Endodermal cell (in vitro differentiated cells): Measurements from ENCODE around the gene MIPOL1. TPM values are rescaled to one million over a fixed set of nuclear protein-coding genes. Genes with fewer than 3 reads are reported as not detected.

ENCODE experiments used
- DNase-seq: peaks from one replicate; pipeline ENCODE4 v3.0.0-alpha.2; 2017
- H3K27ac ChIP-seq: 2 replicates; pipeline ENCODE4 v1.5.1; 2013; ENCODE audit warnings: mild to moderate bottlenecking, low read depth, low read length, moderate library complexity
- H3K27me3 ChIP-seq: 2 replicates; pipeline ENCODE4 v1.6.1; 2013; ENCODE audit warnings: mild to moderate bottlenecking, low read length, moderate library complexity; ENCODE audit not compliant: insufficient read depth, control insufficient read depth, poor library complexity, severe bottlenecking
- H3K36me3 ChIP-seq: 2 replicates; pipeline ENCODE4 v1.7.0; 2013; ENCODE audit warnings: mild to moderate bottlenecking, low read length, moderate library complexity; ENCODE audit not compliant: control insufficient read depth, insufficient read depth
- H3K4me1 ChIP-seq: one replicate; pipeline ENCODE4 v1.7.0; 2013; ENCODE audit warnings: low read length; ENCODE audit not compliant: control insufficient read depth, insufficient read depth
- H3K4me3 ChIP-seq: 2 replicates; pipeline ENCODE4 v1.5.1; 2013; ENCODE audit warnings: mild to moderate bottlenecking, low read length, moderate library complexity
- H3K9ac ChIP-seq: 2 replicates; pipeline ENCODE4 v1.6.1; 2013; ENCODE audit warnings: mild to moderate bottlenecking, low read length, moderate library complexity; ENCODE audit not compliant: poor library complexity, severe bottlenecking; ENCODE audit errors: extremely low read depth
- H3K9me3 ChIP-seq: 2 replicates; pipeline ENCODE4 v1.6.1; 2013; ENCODE audit warnings: mild to moderate bottlenecking, low read length, moderate library complexity; ENCODE audit not compliant: control insufficient read depth
- H3K27ac Mint-ChIP-seq: 2 replicates; pipeline ENCODE4 v1.8.0; 2020; ENCODE audit warnings: mixed read lengths
- H3K27me3 Mint-ChIP-seq: 2 replicates; pipeline ENCODE4 v1.8.0; 2021; ENCODE audit warnings: mild to moderate bottlenecking, mixed read lengths; ENCODE audit not compliant: insufficient read depth
- H3K36me3 Mint-ChIP-seq: 2 replicates; pipeline ENCODE4 v1.8.0; 2020; ENCODE audit warnings: low read depth, mixed read lengths
- H3K4me1 Mint-ChIP-seq: 2 replicates; pipeline ENCODE4 v1.8.0; 2020; ENCODE audit warnings: mixed read lengths
- H3K4me3 Mint-ChIP-seq: 2 replicates; pipeline ENCODE4 v1.8.0; 2020; ENCODE audit warnings: mild to moderate bottlenecking, moderate library complexity, mixed read lengths
- H3K9me3 Mint-ChIP-seq: 2 replicates; pipeline ENCODE4 v1.8.0; 2020; ENCODE audit warnings: mild to moderate bottlenecking, mixed read lengths
- WGBS, 2 experiments: methylation state at CpG; one replicate each; pipeline versions ENCODE4 v1.1.5 to v1.1.7; 2013; ENCODE audit warnings: missing lambda C conversion rate in 2 of 2, mixed read lengths in 1 of 2; ENCODE audit not compliant: insufficient coverage in 1 of 2, insufficient read length in 1 of 2; 5-methylcytosine and 5-hydroxymethylcytosine counted together
- total RNA-seq, 2 donors: library from RNA; stranded (reverse); fragmentation: NEBNext Ultra II Directional in 1 of 2; extraction: Animal tissue kit (Norgen Biotek cat#: 25700) in 1 of 2; gene quantifications; 2 replicates in 1 of 2; 3 replicates in 1 of 2; pipeline ENCODE4 v1.2.1, GENCODE V29; 2021
- TF ChIP-seq, protein P1 (sequence below): fragments of 200-600 bp; sonication (generic); conservative IDR thresholded peaks from 2 replicates; pipeline ENCODE4 v1.5.0; 2021; ENCODE audit warnings: antibody characterized with exemption, mild to moderate bottlenecking

The MIPOL1 gene
- total RNA-seq, 2 donors from 2014 or later, result 22.0 to 28.5 TPM

DNA sequence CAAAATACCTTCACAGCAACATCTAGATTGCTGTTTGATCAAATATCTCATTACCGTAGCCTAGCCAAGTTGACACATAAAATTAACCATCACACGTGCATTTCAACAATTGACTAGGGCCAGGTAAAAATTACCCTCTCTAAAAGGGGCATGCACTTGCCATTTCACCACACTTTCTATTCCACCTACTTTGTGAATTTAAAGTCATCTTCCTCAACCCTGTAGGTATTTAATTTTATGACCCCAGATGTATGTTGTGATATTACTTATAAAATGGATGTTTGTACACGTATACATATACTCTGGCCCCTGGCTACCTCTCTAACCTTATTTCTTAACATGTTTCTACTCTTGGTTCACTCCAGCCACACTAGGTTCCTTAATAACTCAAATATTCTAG lies 237.1 kb downstream of the MIPOL1 start:
- H3K9me3 ChIP-seq, result no peaks in the 10 kb centered on the region
- H3K4me1 ChIP-seq, result no peaks in the 10 kb centered on the region
- H3K27ac Mint-ChIP-seq, result no peak overlapping the region
- DNase-seq, result no peak
- H3K36me3 Mint-ChIP-seq, result peaks cover 16% of the 10 kb centered on the region
- H3K36me3 ChIP-seq, result no peaks in the 10 kb centered on the region
- H3K27me3 Mint-ChIP-seq, result no peaks in the 10 kb centered on the region
- TF ChIP-seq, protein P1, sequence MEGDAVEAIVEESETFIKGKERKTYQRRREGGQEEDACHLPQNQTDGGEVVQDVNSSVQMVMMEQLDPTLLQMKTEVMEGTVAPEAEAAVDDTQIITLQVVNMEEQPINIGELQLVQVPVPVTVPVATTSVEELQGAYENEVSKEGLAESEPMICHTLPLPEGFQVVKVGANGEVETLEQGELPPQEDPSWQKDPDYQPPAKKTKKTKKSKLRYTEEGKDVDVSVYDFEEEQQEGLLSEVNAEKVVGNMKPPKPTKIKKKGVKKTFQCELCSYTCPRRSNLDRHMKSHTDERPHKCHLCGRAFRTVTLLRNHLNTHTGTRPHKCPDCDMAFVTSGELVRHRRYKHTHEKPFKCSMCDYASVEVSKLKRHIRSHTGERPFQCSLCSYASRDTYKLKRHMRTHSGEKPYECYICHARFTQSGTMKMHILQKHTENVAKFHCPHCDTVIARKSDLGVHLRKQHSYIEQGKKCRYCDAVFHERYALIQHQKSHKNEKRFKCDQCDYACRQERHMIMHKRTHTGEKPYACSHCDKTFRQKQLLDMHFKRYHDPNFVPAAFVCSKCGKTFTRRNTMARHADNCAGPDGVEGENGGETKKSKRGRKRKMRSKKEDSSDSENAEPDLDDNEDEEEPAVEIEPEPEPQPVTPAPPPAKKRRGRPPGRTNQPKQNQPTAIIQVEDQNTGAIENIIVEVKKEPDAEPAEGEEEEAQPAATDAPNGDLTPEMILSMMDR, result no peak
- WGBS, 2 experiments, result 95 to 100% methylated on average over 2 to 3 of the region's 3 CpGs
- H3K4me3 Mint-ChIP-seq, result no peak overlapping the region
- H3K9ac ChIP-seq, result no peak overlapping the region
- no peaks in the 10 kb centered on the region for H3K27me3 ChIP-seq
- no peak overlapping the region for H3K27ac ChIP-seq
- H3K9me3 Mint-ChIP-seq, result peaks cover 16% of the 10 kb centered on the region
- no peak overlapping the region for H3K4me3 ChIP-seq
- H3K4me1 Mint-ChIP-seq, result peaks cover 8% of the 10 kb centered on the region

DNA sequence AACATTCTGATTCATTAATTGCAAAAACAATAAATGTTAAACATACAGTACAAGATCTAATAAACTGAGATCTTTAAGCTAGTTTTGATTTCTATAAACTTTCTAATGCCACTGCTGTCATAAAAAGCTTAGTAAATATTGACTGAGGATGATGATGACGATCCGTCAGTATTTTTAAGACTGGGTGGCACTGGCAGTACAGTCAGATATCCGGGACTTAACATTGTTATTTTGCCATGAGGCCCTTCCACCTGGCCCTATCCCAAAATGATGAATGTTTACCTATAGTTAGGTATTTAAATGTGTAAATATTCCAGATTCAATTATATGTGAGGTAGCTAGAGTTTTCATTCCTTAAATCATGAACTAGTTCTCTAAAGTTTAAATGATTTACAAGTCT lies 238.8 kb downstream of the MIPOL1 start:
- no peak overlapping the region for H3K4me3 ChIP-seq
- H3K9me3 ChIP-seq, result no peaks in the 10 kb centered on the region
- TF ChIP-seq, protein P1, result no peak
- Mint-ChIP-seq H3K9me3 (peaks cover 16% of the 10 kb centered on the region), H3K27me3 (no peaks in the 10 kb centered on the region), H3K36me3 (peaks cover 16% of the 10 kb centered on the region), H3K4me3 (no peak overlapping the region), H3K4me1 (peaks cover 8% of the 10 kb centered on the region), H3K27ac (no peak overlapping the region)
- 100% methylated on average over 2 to 3 of the region's 3 CpGs for WGBS, 2 experiments
- no peak for DNase-seq
- no peaks in the 10 kb centered on the region for H3K36me3 ChIP-seq
- H3K27ac ChIP-seq, result no peak overlapping the region
- no peaks in the 10 kb centered on the region for H3K27me3 ChIP-seq
- no peaks in the 10 kb centered on the region for H3K4me1 ChIP-seq
- no peak overlapping the region for H3K9ac ChIP-seq

DNA sequence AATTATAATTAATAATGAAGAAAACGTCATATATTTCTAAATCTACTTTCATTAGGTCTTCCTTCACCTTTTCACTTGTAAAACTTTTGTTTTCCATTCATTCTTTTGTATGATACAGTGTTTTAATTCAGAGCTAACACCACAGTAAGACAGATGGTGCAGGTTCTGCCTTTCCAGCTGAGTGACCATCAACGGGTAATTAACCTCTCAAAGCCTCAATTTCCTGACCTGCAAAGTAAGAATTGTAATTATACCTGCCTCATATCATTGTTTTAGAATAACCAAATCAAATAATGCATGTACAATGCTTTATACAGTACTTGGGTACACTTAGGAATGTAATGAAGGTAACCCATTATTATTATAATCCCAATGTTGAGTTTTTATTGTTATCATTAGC lies 239.8 kb downstream of the MIPOL1 start:
- Histone ChIP-seq H3K9me3 (no peaks in the 10 kb centered on the region), H3K27me3 (no peaks in the 10 kb centered on the region), H3K27ac (no peak overlapping the region), H3K9ac (no peak overlapping the region), H3K4me1 (no peaks in the 10 kb centered on the region), H3K36me3 (no peaks in the 10 kb centered on the region), H3K4me3 (no peak overlapping the region)
- H3K36me3 Mint-ChIP-seq, result peaks cover 12% of the 10 kb centered on the region
- H3K27me3 Mint-ChIP-seq, result no peaks in the 10 kb centered on the region
- H3K9me3 Mint-ChIP-seq, result peaks cover 16% of the 10 kb centered on the region
- TF ChIP-seq, protein P1, result no peak
- no peak overlapping the region for H3K4me3 Mint-ChIP-seq
- peak overlapping the region; percentile 14 for H3K27ac Mint-ChIP-seq
- peaks cover 8% of the 10 kb centered on the region for H3K4me1 Mint-ChIP-seq
- no peak for DNase-seq
- 50% methylated on average over 1 of the region's 2 CpGs; no CpG with 5 or more reads in 1 of the 2 experiments for WGBS, 2 experiments
